GM12891 (cell line): Measurements from ENCODE around the gene CD96.

Source experiments
- POLR2A ChIP-seq: IDR thresholded peaks from 2 replicates; pipeline ENCODE4 v1.6.1; 2011; ENCODE audit warnings: low read depth, low read length, control low read depth
- POLR2AphosphoS5 ChIP-seq: IDR thresholded peaks from 2 replicates; pipeline ENCODE4 v1.6.1; 2011; ENCODE audit warnings: low read depth, low read length, control low read depth
- SPI1 ChIP-seq: IDR thresholded peaks from 2 replicates; pipeline ENCODE4 v1.6.1; 2011; ENCODE audit warnings: low read depth, low read length, control low read depth

- TF ChIP-seq POLR2A = no peak
- no peak for TF ChIP-seq POLR2AphosphoS5
- TF ChIP-seq SPI1 = no peak
These were observed 56.6 kb downstream of the CD96 start for GRCh38 chr3:111598552-111598951.
